HG02852 (cell line): Measurements from ENCODE around the gene SPEN.
"Not testable (repeated sequence)": the region's sequence is repeated elsewhere in the genome, so short reads cannot be mapped to it uniquely, and the experiment has no call there.

Experiments
- ATAC-seq: cut with Tn5 transposase; IDR thresholded peaks from one replicate; pipeline ENCODE4 v1.9.1; 2021; ENCODE audit warnings: mild to moderate bottlenecking, moderate library complexity; ENCODE audit not compliant: unreplicated experiment

SPEN gene

GRCh38 chr1:15834406-15835204 is 12.9 kb upstream of the SPEN start:
- peak; percentile 49 for ATAC-seq

- peak; percentile 6 for ATAC-seq
These were observed 12.2 kb upstream of the SPEN start for GRCh38 chr1:15835205-15835740.

- peak; percentile 40 for ATAC-seq
These were observed 11.6 kb upstream of the SPEN start for GRCh38 chr1:15835741-15836510.

GRCh38 chr1:15836511-15836771 is 11.1 kb upstream of the SPEN start:
- not testable (repeated sequence) for ATAC-seq

- ATAC-seq, result no peak
These were observed 10.5 kb upstream of the SPEN start for GRCh38 chr1:15836772-15837669.

- ATAC-seq, result no peak
These were observed 9.6 kb upstream of the SPEN start for GRCh38 chr1:15837931-15838330.

- ATAC-seq, result no peak
These were observed 8.8 kb upstream of the SPEN start for GRCh38 chr1:15838721-15839120.

- no peak for ATAC-seq
These were observed 3.5 kb upstream of the SPEN start for GRCh38 chr1:15843826-15844572.

- not testable (repeated sequence) for ATAC-seq
These were observed 1.5 kb upstream of the SPEN start for GRCh38 chr1:15846056-15846455.

- no peak for ATAC-seq
These were observed 311 bp downstream of the SPEN start for GRCh38 chr1:15847893-15848142.

GRCh38 chr1:15848143-15848928 is 829 bp downstream of the SPEN start:
- peak; percentile 14 for ATAC-seq

- ATAC-seq, result no peak
These were observed 1.6 kb downstream of the SPEN start for GRCh38 chr1:15848929-15849774.

GRCh38 chr1:15849775-15850324 is 2.3 kb downstream of the SPEN start:
- ATAC-seq, result no peak

- ATAC-seq, result no peak
These were observed 3.0 kb downstream of the SPEN start for GRCh38 chr1:15850471-15851001.

GRCh38 chr1:15851210-15852035 is 3.9 kb downstream of the SPEN start:
- ATAC-seq, result no peak

- no peak for ATAC-seq
These were observed 4.7 kb downstream of the SPEN start for GRCh38 chr1:15852036-15852827.

GRCh38 chr1:15852828-15853302 is 5.4 kb downstream of the SPEN start:
- no peak for ATAC-seq
